HG03565 (cell line): ENCODE results near the gene CCDC178.

Experiments
- ATAC-seq: cut with Tn5 transposase; IDR thresholded peaks from one replicate; pipeline ENCODE4 v1.9.1; 2021; ENCODE audit warnings: mild to moderate bottlenecking, moderate library complexity; ENCODE audit not compliant: unreplicated experiment

Gene CCDC178

DNA sequence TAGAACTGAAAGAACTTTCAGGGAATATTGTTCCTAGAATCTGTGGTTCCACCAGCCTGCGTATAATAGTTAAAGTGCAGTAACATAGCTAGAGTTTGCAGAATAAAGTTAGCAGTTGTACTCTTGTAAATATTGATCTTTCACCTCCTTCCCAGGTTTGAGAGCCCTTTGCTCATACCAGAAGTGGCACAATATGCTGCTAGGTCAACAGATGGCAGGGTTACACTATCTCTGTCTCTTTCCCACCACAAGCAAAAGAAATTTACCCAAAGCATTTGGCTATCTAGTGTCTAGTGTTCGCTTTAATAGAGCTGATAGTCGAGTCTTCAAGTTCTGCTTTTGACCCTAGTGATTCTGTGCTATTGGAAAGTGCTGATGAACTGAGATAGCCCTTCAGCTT is 548.7 kb downstream of the CCDC178 start:
- no peak for ATAC-seq

DNA sequence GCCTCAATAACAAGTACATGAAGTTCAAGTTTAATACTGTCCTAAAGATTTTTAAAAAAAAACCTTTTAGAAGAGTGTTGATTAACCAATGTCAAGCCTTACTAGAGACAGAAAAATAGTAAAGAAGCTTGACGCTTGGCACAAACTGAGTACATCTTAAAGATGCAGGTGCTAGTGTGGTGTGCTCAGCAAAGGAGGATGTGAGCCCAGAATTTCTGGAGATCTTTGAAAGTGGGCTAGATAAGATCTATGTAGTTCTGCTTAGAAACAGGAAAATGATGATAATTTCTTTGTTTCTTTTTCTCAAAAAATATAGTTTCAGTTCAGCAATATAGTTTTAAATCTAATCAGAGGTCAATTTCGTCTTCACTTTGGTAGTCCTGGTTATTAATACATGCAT is 549.4 kb downstream of the CCDC178 start:
- peak; percentile 49 for ATAC-seq

DNA sequence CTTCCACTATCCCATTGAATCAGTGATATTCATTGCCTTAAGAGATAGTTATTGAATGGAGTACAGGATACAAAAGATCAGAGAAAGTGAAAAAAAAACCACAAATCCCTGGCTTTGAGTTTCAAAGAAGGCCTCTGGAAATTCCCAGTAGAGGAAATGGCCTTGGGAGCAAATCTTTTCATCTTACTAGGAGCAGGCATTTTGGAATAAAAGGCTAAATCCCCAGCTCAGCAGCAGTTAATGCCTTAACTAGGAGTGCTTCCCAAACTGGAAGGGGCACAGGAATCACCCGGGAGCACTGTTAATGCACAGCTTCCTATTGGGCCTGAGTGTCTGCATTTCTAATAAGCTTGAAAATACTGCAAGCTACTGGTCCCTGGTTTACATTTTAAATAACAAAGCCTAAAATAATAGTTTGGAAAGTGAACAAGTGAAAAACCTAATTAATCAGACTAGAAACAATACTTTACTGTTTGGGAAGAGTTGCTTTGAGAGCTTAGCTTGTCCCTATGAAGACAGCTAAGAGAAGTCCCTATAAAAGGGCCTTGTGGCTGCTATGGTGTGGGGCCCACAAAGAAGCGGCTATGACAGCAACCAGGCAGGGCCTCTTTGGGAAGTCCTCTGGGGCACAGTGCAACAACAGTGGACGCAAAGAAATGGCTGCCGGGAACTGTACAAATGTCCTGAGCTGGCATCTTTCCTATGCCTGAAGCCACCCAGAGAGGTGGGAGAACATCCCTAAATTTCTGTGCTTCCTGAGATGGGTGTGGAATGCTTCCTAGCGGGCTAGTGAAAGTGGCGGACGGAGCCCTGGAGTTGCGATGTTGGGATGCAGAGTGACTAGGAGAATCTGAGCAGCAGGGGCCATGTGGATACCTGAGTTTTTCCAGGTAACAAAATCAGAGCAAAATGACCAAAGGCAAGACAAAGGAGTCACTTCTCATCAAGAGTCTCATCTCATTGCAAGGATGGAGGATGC is 550.6 kb downstream of the CCDC178 start:
- no peak for ATAC-seq

DNA sequence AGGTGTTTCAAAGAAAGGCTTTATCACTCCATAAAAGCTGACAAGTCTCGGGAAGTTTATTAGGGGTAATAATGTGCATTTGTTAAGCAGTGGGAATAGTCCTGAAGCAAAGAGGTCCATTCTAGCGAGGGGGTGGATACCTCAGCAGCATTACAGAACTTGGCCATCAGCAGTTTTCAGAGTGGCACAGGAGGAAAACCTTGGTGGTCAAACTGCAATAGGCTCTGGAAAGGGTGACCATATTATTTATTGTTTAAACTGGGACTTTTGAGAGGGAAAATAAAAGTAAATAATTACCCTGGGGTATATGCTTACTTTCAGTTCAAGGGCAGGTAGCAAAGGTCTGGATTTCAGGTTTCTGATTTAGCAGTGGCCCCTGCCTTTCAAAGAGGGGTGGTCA is 552.2 kb downstream of the CCDC178 start:
- no peak for ATAC-seq
